GM19025 (cell line): ENCODE data around the gene SPPL2A.
"Not testable (repeated sequence)": the region's sequence is repeated elsewhere in the genome, so short reads cannot be mapped to it uniquely, and the experiment has no call there.

Experiments used
- ATAC-seq: cut with Tn5 transposase; IDR thresholded peaks from one replicate; pipeline ENCODE4 v1.9.1; 2021; ENCODE audit warnings: mild to moderate bottlenecking, low read depth, moderate library complexity; ENCODE audit not compliant: unreplicated experiment

The SPPL2A gene

DNA sequence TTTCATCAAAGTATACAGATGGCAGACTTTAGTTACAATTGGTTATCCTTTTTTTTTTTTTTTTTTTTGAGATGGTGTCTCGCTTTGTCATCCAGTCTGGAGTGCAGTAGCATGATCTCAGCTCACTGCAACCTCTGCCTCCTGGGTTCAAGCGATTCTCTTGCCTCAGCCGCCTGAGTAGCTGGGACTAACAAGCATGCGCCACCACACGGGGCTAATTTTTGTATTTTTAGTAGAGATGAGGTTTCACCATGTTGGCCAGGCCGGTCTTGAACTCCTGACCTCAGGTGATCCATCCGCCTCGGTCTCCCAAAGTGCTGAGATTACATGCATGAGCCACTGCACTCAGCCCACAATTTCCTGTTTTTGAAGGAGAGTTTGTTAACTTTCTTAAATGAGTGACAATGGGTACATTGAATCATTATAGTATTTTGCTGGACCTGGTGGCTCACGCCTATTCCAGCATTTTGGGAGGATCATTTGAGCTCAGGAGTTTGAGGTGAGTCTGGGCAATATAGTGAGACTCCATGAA is 70.8 kb downstream of the SPPL2A start:
- ATAC-seq, result not testable (repeated sequence)

DNA sequence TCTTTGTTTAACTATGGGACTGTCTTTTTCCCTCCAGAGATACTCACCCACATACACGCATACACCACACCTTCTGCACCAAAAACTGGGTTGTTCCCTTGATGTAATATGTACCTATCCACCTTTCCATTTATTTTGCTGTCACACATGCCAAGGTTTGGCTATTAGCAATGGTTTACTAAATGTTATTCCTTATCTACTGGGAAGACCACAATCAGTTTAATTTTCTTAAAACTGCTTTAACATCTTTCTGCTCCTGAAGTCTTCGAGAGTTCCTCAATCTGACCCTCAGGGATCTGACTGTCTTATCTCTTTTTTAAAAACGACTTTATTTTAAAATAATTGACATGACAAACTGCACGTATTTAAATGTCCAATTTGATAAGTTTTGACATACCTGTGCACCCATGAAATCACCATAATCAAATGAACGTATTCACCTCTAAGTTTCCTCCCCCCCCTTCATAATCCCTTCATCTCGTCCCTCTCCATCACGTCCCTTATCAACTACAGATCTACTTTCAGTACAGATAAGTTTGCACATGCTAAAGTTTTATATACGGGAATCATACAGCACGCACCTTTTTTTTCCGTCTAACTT is 78.1 kb downstream of the SPPL2A start:
- no peak for ATAC-seq

DNA sequence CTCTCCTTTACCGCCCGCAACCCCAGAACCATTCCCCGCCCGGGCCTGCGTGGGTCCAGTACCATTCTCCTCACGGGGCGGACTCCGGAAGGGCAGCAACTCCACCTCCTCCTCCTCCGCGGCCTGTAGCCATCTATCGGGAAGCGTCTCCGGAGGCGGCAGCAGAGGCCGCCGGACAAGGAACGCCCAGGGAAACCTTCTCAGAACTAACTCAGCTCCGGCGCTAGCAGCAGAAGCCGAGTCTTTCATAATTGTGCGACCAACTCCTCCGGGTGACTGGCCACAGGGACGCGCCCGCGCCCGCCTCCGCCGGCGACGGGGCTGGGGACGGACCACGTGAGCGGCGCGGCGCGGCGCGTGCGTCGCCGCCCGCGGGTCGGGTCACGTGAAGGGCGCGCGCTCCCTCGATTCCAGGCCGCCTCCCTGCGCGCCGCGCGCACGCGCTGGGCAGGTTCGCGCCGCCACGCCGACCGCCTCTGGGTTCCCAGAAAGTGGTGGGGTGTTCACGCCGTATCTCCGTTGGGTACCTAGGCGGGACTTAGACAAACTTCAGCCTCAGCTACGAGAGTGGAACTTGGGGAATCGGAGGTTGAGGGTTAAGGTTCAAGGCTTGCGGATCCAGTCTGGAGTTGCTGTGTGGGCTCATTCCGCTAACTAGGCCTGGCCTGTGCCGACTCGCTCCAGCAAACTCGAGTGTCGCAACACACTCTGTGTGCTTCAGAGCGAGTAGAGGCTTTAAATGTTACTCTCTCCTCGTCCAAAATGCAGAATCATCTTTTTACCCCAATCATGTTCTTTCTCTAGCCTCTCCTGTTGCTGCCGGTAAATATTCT is 78.8 kb downstream of the SPPL2A start, which contains the start of gene TRPM7:
TRPM7 (minus strand) TSS at position 329 of the 833 bp plus-strand sequence; CDS start at position 65, 264 bp downstream.
- peak; percentile 87 for ATAC-seq

- peak; percentile 51 for ATAC-seq
Measured at GRCh38 chr15:50685976-50686468, 79.5 kb downstream of the SPPL2A start.

DNA sequence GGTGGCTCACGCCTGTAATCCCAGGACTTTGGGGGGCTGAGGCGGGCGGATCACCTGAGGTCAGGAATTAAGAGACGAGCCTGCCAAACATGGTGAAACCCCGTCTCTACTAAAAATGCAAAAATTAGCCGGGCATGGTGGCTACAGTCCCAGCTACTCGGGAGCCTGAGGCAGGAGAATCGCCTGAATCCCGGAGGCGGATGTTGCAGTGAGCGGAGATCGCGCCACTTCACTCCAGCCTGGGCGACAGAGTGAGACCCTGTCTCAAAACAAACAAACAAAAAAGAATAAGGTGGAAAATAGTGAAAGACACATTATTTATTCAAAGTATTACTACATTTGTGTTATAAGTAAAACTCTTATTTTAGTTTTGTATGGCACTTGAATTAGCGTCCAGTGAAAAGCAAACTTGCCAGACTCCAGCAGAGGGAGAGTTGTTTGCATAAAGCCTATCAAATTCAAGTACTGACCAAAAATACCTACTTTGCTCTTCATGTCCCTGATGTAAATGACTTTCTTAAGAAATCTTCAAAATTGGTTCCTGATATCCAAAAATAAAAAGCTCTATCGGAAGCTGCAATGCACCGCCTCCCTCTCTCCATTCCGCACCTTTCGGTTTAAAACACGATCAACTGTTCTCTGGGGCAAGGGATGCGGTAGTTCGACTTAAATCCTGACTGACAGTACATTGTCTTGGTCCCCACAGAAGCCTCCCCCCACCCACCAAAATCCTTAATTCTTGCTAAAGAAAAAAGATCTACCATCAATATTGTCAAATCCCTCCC is 80.1 kb downstream of the SPPL2A start:
- ATAC-seq, result no peak

GRCh38 chr15:50681467-50681866 is 84.0 kb downstream of the SPPL2A start:
- no peak for ATAC-seq

DNA sequence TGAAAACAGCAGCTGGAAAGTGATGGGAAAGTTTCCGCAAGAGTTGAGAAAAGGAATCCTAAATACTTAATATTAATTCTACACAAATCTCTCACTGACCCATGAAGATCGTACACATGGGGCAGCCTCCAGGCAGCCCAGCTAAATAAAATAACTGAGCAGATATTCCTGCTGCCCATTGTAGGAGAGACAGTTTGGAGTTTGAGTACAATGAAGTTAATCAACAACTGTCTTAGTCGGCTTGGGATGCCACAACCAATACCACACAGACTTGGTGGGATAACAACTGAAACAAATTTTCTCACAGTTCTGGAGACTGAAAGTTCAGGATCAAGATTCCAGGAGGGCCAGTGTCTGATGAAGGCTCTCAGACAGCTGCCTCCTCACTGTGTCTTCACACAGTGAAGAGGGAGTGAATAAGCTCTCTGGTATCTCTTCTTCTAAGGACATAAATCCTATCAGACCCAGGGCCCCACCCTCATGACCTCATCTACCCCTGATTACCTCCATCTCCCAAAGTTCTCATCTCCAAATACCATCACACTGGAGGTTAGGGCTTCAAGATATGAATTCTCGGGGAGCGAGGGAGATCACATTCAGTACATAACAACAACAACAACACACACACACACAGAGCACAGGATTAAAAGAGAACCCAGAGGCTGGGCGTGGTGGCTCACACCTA is 88.6 kb downstream of the SPPL2A start:
- no peak for ATAC-seq

DNA sequence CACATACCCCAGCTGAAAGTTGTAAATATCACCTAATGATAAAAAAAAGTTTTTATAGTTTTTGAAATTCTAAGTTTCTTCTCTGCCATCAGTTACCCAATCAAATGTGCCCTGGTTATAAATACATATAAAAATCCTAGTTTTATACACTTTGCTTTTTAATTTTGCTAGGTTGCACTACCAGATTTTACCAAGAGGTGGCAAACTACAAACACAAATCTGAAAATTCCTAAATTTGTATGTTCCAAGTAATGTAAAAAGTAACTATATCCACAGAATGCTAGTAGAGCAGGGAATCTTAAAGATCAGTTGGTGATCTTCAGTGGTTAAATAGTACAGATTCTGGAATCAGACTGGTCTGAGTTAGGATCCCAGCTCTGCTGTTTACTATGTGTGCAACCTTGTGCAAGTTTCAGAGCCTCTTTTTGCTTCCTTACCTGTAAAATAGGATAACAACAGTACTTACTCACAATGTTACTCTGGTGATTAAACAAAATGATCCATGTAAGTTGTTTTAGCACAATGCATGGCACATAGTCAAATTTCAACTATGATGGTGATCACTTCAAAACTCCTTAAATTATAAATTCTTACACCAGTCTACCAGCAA is 89.9 kb downstream of the SPPL2A start:
- no peak for ATAC-seq

DNA sequence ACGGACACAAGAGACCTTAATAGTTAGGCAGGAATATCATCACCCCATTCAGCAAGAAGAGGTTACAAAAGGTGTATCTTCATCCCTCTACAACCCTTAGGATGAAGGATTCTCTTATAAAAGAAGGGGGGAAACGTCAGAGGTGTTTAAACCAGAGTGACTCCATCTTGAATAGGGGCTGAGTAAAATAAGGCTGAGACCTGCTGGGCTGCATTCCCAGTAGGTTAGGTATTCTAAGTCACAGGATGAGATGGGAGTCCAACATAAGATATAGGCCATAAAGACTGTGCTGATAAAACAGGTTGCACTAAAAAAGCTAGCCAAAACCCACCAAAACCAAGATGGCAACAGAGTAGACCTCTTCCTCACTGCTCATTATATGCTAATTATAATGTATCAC is 95.4 kb downstream of the SPPL2A start:
- ATAC-seq, result no peak

DNA sequence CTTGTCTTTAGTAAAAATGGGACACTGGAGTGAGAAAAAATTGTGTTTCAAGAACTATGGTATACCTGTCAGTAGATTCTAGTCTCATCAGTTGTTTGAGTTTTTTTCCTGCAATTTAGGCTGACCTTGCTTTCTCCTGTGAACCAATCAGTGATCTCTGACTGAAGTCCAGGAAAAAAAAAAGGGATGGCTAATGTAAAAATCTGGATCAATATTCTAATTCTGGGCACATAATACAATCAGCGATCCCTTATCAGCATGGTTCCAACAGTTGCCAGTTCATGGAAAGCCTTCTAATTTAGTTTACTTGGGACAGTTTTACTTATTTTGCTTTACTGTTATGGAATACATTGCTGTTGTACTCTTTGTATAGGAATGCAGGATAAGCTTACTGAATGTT is 95.9 kb downstream of the SPPL2A start:
- no peak for ATAC-seq

GRCh38 chr15:50665938-50666337 is 99.6 kb downstream of the SPPL2A start:
- no peak for ATAC-seq

GRCh38 chr15:50655555-50655954 is 110.0 kb downstream of the SPPL2A start:
- no peak for ATAC-seq

DNA sequence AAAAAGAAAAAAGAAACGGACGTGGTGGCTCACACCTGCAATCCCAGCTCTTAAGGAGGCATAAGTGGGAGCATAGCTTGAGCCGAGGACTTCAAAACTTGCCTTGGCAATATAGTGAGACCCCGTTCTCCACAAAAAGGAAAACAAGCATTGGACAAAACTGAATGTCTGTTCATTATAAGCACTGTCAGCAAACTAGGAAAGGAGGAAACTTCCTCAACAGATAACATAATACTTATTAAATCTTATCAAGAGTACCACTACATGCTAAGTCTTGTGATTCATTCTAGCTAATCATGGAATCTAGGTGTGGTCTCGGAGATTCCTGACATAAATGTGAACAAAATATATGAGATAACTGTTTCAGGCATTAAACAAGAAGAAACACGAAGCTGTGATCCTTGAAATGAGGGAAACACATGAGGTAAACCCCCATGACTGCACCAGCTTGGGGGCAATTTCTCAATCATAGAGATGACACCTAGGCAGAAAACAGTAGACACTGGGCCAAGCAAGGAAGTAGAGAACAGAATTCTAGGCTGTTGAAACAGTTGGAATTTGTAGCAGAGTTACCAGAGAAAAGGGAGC is 112.3 kb downstream of the SPPL2A start:
- ATAC-seq, result no peak

- ATAC-seq, result no peak
Measured at GRCh38 chr15:50652671-50653070, 112.8 kb downstream of the SPPL2A start.
